ENCODE results near the gene SLC46A1. TPM values are rescaled to one million over a fixed set of nuclear protein-coding genes. Genes with fewer than 3 reads are reported as not detected.

The SLC46A1 gene
- total and polyA plus RNA-seq, 12 donors, result 11.9 to 104 (median 46.3) TPM

GRCh38 chr17:28404461-28404811 is 1.6 kb downstream of the SLC46A1 start:
- H3K36me3 ChIP-seq (replicated peaks in 1 of 2), result peaks cover 0 to 30% of the 10 kb centered on the region in 2 donors
- H3K4me3 ChIP-seq, result peak overlapping the region in 1 of 4 donors; percentile 85
- intact Hi-C loops (cut with DNase I), result loop anchor here in 1 of 2 donors (10.0 kb wide), 1 partner anchor 60 kb away; no protein-coding TSS in a partner anchor
- DNase-seq, result no peak
- 64 to 86% (median 76%) methylated on average over 5 of the region's 5 CpGs for WGBS, 4 donors
- peak overlapping the region in 3 of 5 donors; percentile 62 to 84 (median 82) for H3K27ac ChIP-seq
- no peaks in the 10 kb centered on the region for H3K9me3 ChIP-seq (replicated peaks in 1 of 3)
- no peaks in the 10 kb centered on the region for H3K27me3 ChIP-seq
- peaks cover 19 to 37% of the 10 kb centered on the region in 2 donors for H3K4me1 ChIP-seq (replicated peaks in 1 of 2)
- TF ChIP-seq CTCF (IDR thresholded peaks at IDR 0.05), result no peak

- intact Hi-C loops (cut with DNase I), result loop anchor here in 1 of 2 donors (10.0 kb wide), 1 partner anchor 61 kb away; no protein-coding TSS in a partner anchor
- Histone ChIP-seq H3K4me3 (no peak overlapping the region), H3K9me3 (replicated peaks in 1 of 3) (no peaks in the 10 kb centered on the region), H3K4me1 (replicated peaks in 1 of 2) (peaks cover 21 to 41% of the 10 kb centered on the region in 2 donors), H3K27ac (peak overlapping the region in 2 of 5 donors; percentile 82 to 84), H3K36me3 (replicated peaks in 1 of 2) (peaks cover 0 to 35% of the 10 kb centered on the region in 2 donors), H3K27me3 (no peaks in the 10 kb centered on the region)
- WGBS, 4 donors, result 68 to 75% (median 71%) methylated on average over 2 of the region's 2 CpGs
- no peak for TF ChIP-seq POLR2A (IDR thresholded peaks at IDR 0.05)
- no peak for TF ChIP-seq CTCF (IDR thresholded peaks at IDR 0.05)
- no peak for DNase-seq
These were observed 2.0 kb downstream of the SLC46A1 start for GRCh38 chr17:28404007-28404406.

GRCh38 chr17:28402844-28403243 is 3.2 kb downstream of the SLC46A1 start:
- Histone ChIP-seq H3K9me3 (replicated peaks in 1 of 3) (no peaks in the 10 kb centered on the region), H3K27ac (peak overlapping the region in 1 of 5 donors; percentile 82), H3K27me3 (no peaks in the 10 kb centered on the region), H3K4me3 (no peak overlapping the region), H3K4me1 (replicated peaks in 1 of 2) (peaks cover 33 to 53% of the 10 kb centered on the region in 2 donors), H3K36me3 (replicated peaks in 1 of 2) (peaks cover 0 to 38% of the 10 kb centered on the region in 2 donors)
- intact Hi-C loops (cut with DNase I), result loop anchor here in 1 of 2 donors (10.0 kb wide), 1 partner anchor 62 kb away; no protein-coding TSS in a partner anchor
- 83 to 93% (median 90%) methylated on average over 6 of the region's 6 CpGs for WGBS, 4 donors
- no peak for DNase-seq
- TF ChIP-seq POLR2A (IDR thresholded peaks at IDR 0.05) (no peak), CTCF (IDR thresholded peaks at IDR 0.05) (no peak)

- 34 to 46% (median 44%) methylated on average over 3 of the region's 3 CpGs for WGBS, 4 donors
- H3K36me3 ChIP-seq (replicated peaks in 1 of 2), result peaks cover 0 to 38% of the 10 kb centered on the region in 2 donors
- no peak overlapping the region for H3K27ac ChIP-seq
- no peaks in the 10 kb centered on the region for H3K27me3 ChIP-seq
- intact Hi-C loops (cut with DNase I), result loop anchor here in 1 of 2 donors (10.0 kb wide), 1 partner anchor 63 kb away; no protein-coding TSS in a partner anchor
- H3K4me1 ChIP-seq (replicated peaks in 1 of 2), result peaks cover 35 to 59% of the 10 kb centered on the region in 2 donors
- DNase-seq, result no peak
- no peak overlapping the region for H3K4me3 ChIP-seq
- TF ChIP-seq CTCF (IDR thresholded peaks at IDR 0.05) (no peak), POLR2A (IDR thresholded peaks at IDR 0.05) (no peak)
- H3K9me3 ChIP-seq (replicated peaks in 1 of 3), result no peaks in the 10 kb centered on the region
These were observed 3.8 kb downstream of the SLC46A1 start for GRCh38 chr17:28402224-28402630.
